Muscle of leg (tissue), 11 donors: ENCODE results near the gene RCOR3. TPM values are rescaled to one million over a fixed set of nuclear protein-coding genes. Genes with fewer than 3 reads are reported as not detected.
"Not testable (repeated sequence)": the region's sequence is repeated elsewhere in the genome, so short reads cannot be mapped to it uniquely, and the experiment has no call there.

ENCODE experiments used
- DNase-seq: peaks from one replicate; pipeline ENCODE4 v3.0.0; 2013
- H3K27ac ChIP-seq: one replicate; pipeline ENCODE4 v1.5.1; 2013; ENCODE audit warnings: mild to moderate bottlenecking, low read length, control low read depth
- H3K27me3 ChIP-seq: one replicate; pipeline ENCODE4 v1.6.1; 2013; ENCODE audit warnings: low read length; ENCODE audit not compliant: control insufficient read depth, insufficient read depth
- H3K36me3 ChIP-seq: one replicate; pipeline ENCODE4 v1.6.1; 2013; ENCODE audit warnings: low read length; ENCODE audit not compliant: control insufficient read depth, insufficient read depth
- H3K4me1 ChIP-seq: one replicate; pipeline ENCODE4 v1.6.1; 2013; ENCODE audit warnings: low read length; ENCODE audit not compliant: control insufficient read depth, insufficient read depth
- H3K4me3 ChIP-seq: one replicate; pipeline ENCODE4 v1.5.1; 2013; ENCODE audit warnings: low read length, control low read depth
- H3K9me3 ChIP-seq: replicated peaks from 2 replicates; pipeline ENCODE4 v1.6.1; 2013; ENCODE audit warnings: low read depth, low read length; ENCODE audit not compliant: control insufficient read depth
- WGBS: methylation state at CpG from one replicate; pipeline ENCODE4 v1.1.5; 2013; ENCODE audit warnings: missing lambda C conversion rate; ENCODE audit not compliant: insufficient coverage; 5-methylcytosine and 5-hydroxymethylcytosine counted together
- polyA plus RNA-seq, 8 donors: library from polyadenylated mRNA; unstranded; fragments of 120-200 nt; gene quantifications; one replicate each; pipeline versions ENCODE4 v1.2.1 to v1.2.3, GENCODE V29; 2013; ENCODE audit warnings: inconsistent platforms in 1 of 8, low replicate concordance in 1 of 8; ENCODE audit not compliant: insufficient read length in 8 of 8, insufficient read depth in 1 of 8
- total RNA-seq: library from RNA; stranded (reverse); fragments of 120-200 nt; gene quantifications from one replicate; pipeline ENCODE4 v1.2.4, GENCODE V29; 2013

The RCOR3 gene
- total and polyA plus RNA-seq, 9 donors, result 24.6 to 49.5 (median 41.3) TPM

DNA sequence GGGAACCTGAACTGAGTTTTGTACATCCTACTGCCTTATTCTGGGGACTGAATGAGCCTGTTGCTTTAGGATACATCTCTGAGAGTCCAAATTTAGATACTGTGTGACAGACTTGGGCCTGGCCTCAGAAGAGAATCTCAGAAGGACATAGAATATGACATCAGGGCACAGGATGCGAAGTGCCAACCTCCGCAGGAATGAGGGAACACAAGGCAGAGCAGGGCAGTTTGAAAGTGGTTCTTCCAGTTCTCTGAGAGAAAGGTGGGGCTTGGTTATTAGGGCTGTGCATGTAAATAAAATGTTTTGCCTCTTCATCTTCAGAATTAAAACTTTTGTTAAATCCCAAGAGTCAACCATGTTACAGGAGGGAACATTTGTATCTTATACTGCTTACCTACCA, 90.6 kb downstream of the RCOR3 start:
- Histone ChIP-seq H3K9me3 (peaks cover 6% of the 10 kb centered on the region), H3K27me3 (no peaks in the 10 kb centered on the region), H3K4me3 (no peak overlapping the region), H3K4me1 (no peaks in the 10 kb centered on the region), H3K36me3 (peaks cover 15% of the 10 kb centered on the region), H3K27ac (no peak overlapping the region)
- WGBS, result 92% methylated on average over 2 of the region's 2 CpGs
- no peak for DNase-seq

GRCh38 chr1:211352055-211352454, 92.9 kb downstream of the RCOR3 start:
- H3K36me3 ChIP-seq, result peaks cover 24% of the 10 kb centered on the region
- not testable (repeated sequence) for H3K4me3 ChIP-seq, H3K27me3 ChIP-seq, H3K9me3 ChIP-seq, H3K4me1 ChIP-seq, H3K27ac ChIP-seq, DNase-seq
- WGBS, result 100% methylated on average over 1 of the region's 3 CpGs

DNA sequence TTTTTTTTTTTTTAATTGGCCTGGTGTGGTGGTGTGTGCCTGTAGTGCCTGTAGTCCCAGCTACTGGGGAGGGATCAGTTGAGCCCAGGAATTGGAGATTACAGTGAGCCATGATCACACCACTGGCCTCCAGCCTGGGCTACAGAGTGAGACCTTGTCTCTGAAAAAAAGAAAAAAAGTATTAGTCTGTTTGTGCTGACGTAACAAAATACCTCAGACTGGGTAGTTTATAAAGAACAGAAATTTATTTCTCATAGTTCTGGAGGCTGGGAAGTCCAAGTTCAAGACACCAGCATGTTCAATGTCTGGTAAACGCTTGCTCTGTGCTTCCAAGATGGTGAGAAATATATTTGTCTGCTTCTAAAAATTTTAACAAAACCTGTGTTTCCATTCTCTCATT, 93.3 kb downstream of the RCOR3 start:
- 100% methylated on average over 1 of the region's 2 CpGs for WGBS
- no peak overlapping the region for H3K27ac ChIP-seq
- DNase-seq, result no peak
- peaks cover 24% of the 10 kb centered on the region for H3K36me3 ChIP-seq
- no peak overlapping the region for H3K4me3 ChIP-seq
- peaks cover 6% of the 10 kb centered on the region for H3K9me3 ChIP-seq
- no peaks in the 10 kb centered on the region for H3K27me3 ChIP-seq
- no peaks in the 10 kb centered on the region for H3K4me1 ChIP-seq

DNA sequence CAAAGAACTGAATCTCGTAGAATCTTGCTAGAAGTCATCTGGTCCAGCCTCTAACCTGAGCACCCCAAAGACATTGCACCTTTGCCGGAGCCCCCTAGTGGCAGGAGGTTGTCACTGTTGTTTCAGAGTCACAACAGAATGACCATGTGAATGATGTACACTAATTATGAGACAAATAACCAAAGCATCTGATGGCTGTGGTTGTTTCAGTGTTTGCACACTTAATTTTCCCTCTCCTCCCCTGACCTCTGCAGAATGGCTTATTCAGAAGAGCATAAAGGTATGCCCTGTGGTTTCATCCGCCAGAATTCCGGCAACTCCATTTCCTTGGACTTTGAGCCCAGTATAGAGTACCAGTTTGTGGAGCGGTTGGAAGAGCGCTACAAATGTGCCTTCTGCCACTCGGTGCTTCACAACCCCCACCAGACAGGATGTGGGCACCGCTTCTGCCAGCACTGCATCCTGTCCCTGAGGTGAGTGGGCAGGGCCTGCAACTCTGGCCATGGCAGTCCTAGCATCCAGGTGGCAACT, 93.9 kb downstream of the RCOR3 start:
- peaks cover 23% of the 10 kb centered on the region for H3K36me3 ChIP-seq
- no peak overlapping the region for H3K4me3 ChIP-seq
- WGBS, result 84% methylated on average over 7 of the region's 8 CpGs
- H3K27me3 ChIP-seq, result no peaks in the 10 kb centered on the region
- H3K27ac ChIP-seq, result no peak overlapping the region
- DNase-seq, result no peak
- H3K4me1 ChIP-seq, result no peaks in the 10 kb centered on the region
- H3K9me3 ChIP-seq, result peaks cover 6% of the 10 kb centered on the region

GRCh38 chr1:211353562-211354212, 94.5 kb downstream of the RCOR3 start:
- Histone ChIP-seq H3K27me3 (no peaks in the 10 kb centered on the region), H3K4me3 (no peak overlapping the region), H3K9me3 (peaks cover 6% of the 10 kb centered on the region), H3K27ac (no peak overlapping the region), H3K4me1 (no peaks in the 10 kb centered on the region), H3K36me3 (peaks cover 23% of the 10 kb centered on the region)
- no peak for DNase-seq
- WGBS, result 0% methylated on average over 1 of the region's 1 CpG

GRCh38 chr1:211355873-211356272, 96.7 kb downstream of the RCOR3 start:
- H3K9me3 ChIP-seq, result peaks cover 6% of the 10 kb centered on the region
- peaks cover 37% of the 10 kb centered on the region for H3K36me3 ChIP-seq
- H3K27me3 ChIP-seq, result no peaks in the 10 kb centered on the region
- H3K4me3 ChIP-seq, result no peak overlapping the region
- no peaks in the 10 kb centered on the region for H3K4me1 ChIP-seq
- DNase-seq, result no peak
- H3K27ac ChIP-seq, result no peak overlapping the region
- 96% methylated on average over 3 of the region's 4 CpGs for WGBS

GRCh38 chr1:211356723-211357407, 97.7 kb downstream of the RCOR3 start:
- Histone ChIP-seq H3K4me3 (no peak overlapping the region), H3K9me3 (peaks cover 3% of the 10 kb centered on the region), H3K27me3 (no peaks in the 10 kb centered on the region), H3K4me1 (no peaks in the 10 kb centered on the region), H3K27ac (no peak overlapping the region), H3K36me3 (peaks cover 44% of the 10 kb centered on the region)
- 60% methylated on average over 3 of the region's 5 CpGs for WGBS
- no peak for DNase-seq

DNA sequence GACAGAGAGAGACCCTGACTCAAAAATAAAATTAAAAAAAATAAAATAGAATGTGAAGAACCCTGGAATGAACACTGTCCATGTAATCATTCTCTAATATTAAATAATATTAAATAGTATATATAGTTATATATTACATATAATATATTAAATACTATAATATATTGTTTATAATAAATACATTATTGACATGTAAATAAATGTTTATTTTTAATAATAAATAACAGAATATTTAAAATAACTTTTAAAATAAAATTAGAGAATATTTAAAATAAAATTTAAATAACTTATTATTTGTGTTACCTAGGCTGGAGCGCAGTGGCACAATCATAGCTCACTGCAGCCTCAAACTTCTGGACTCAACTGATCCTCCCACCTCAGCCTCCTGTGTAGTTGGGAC, 99.5 kb downstream of the RCOR3 start:
- WGBS, result no CpG with 5 or more reads among the region's 1 CpG
- Histone ChIP-seq H3K36me3 (peaks cover 37% of the 10 kb centered on the region), H3K4me3 (no peak overlapping the region), H3K4me1 (no peaks in the 10 kb centered on the region), H3K9me3 (no peaks in the 10 kb centered on the region), H3K27me3 (no peaks in the 10 kb centered on the region), H3K27ac (no peak overlapping the region)
- no peak for DNase-seq

DNA sequence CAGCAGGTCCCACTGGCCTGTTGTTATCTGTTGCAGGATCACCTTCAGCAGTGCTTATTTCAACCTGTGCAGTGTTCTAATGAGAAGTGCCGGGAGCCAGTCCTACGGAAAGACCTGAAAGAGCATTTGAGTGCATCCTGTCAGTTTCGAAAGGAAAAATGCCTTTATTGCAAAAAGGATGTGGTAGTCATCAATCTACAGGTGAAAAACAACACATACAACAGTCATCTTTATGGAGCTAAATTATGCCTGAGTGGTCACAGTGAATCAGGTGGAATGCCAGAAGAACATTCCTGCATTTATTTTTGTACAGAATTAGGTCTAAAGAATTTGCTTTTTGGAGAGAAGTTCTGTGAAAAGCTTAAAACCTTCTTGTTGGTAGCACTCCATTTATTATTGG, 100.7 kb downstream of the RCOR3 start:
- Histone ChIP-seq H3K4me3 (no peak overlapping the region), H3K4me1 (no peaks in the 10 kb centered on the region), H3K27ac (no peak overlapping the region), H3K27me3 (no peaks in the 10 kb centered on the region), H3K9me3 (no peaks in the 10 kb centered on the region), H3K36me3 (peaks cover 30% of the 10 kb centered on the region)
- DNase-seq, result no peak
- no CpG with 5 or more reads among the region's 3 CpGs for WGBS

DNA sequence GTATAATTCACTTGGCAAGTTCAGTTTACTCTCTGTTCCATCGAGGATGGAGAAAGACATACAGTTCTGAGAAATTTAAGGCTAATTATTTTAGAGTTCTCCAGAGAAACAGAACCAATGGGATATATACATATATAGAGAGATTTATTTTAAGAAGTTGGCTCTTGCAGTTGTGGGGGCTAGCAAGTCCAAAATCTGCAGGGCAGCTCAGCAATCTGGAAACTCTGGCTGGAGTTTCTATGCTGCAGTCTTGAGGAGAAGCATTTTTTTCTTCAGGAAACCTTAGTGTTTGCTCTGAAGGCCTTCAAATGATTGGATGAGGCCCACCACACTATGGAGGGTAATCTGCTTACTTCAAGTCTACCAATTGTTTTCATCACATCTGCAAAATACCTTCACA, 102.0 kb downstream of the RCOR3 start:
- H3K27ac ChIP-seq, result no peak overlapping the region
- no CpG with 5 or more reads among the region's 1 CpG for WGBS
- H3K4me3 ChIP-seq, result no peak overlapping the region
- H3K9me3 ChIP-seq, result no peaks in the 10 kb centered on the region
- H3K27me3 ChIP-seq, result no peaks in the 10 kb centered on the region
- DNase-seq, result no peak
- H3K36me3 ChIP-seq, result peaks cover 35% of the 10 kb centered on the region
- H3K4me1 ChIP-seq, result no peaks in the 10 kb centered on the region
